ENCODE measurements around the gene CILP2.

CILP2 gene

GRCh38 chr19:19591133-19591825 is 53.2 kb downstream of the CILP2 start:
- peak overlapping the region; percentile 75 for H2AFZ ChIP-seq (ENCODE audit: low read length, unreplicated experiment)
- no peaks in the 10 kb centered on the region for H3K36me3 ChIP-seq (ENCODE audit: insufficient read depth, low read length)
- no peaks in the 10 kb centered on the region for H3K27me3 ChIP-seq (ENCODE audit: insufficient read depth, low read length)
- H3K4me3 ChIP-seq (ENCODE audit: low read depth, low read length) = peak overlapping the region; percentile 53; the same call in 1 of the 2 replicates
- H3K79me2 ChIP-seq (ENCODE audit: control insufficient read depth, insufficient read depth, low read length, unreplicated experiment) = no peaks in the 10 kb centered on the region
- peak overlapping the region; percentile 93 for H3K27ac ChIP-seq (ENCODE audit: low read depth, low read length)
- H3K4me1 ChIP-seq (ENCODE audit: control insufficient read depth, insufficient read depth, low read length, unreplicated experiment) = peaks cover 20% of the 10 kb centered on the region

GRCh38 chr19:19592690-19593089 is 54.6 kb downstream of the CILP2 start:
- H3K4me1 ChIP-seq (ENCODE audit: control insufficient read depth, insufficient read depth, low read length, unreplicated experiment) = peaks cover 20% of the 10 kb centered on the region
- H3K27ac ChIP-seq (ENCODE audit: low read depth, low read length) = no peak overlapping the region

GRCh38 chr19:19594381-19594780 is 56.3 kb downstream of the CILP2 start:
- Histone ChIP-seq H3K79me2 (ENCODE audit: control insufficient read depth, insufficient read depth, low read length, unreplicated experiment) (no peaks in the 10 kb centered on the region), H3K27me3 (ENCODE audit: insufficient read depth, low read length) (no peaks in the 10 kb centered on the region), H2AFZ (ENCODE audit: low read length, unreplicated experiment) (no peak overlapping the region), H3K27ac (ENCODE audit: low read depth, low read length) (no peak overlapping the region), H3K4me1 (ENCODE audit: control insufficient read depth, insufficient read depth, low read length, unreplicated experiment) (peaks cover 20% of the 10 kb centered on the region), H3K4me3 (ENCODE audit: low read depth, low read length) (no peak overlapping the region), H3K36me3 (ENCODE audit: insufficient read depth, low read length) (no peaks in the 10 kb centered on the region)

More at GRCh38 chr19:19592690-19593089, 54.6 kb downstream of the CILP2 start:
- H2AFZ ChIP-seq (ENCODE audit: low read length, unreplicated experiment) = no peak overlapping the region
- no peak overlapping the region for H3K4me3 ChIP-seq (ENCODE audit: low read depth, low read length)
- H3K27me3 ChIP-seq (ENCODE audit: insufficient read depth, low read length) = no peaks in the 10 kb centered on the region
- no peaks in the 10 kb centered on the region for H3K36me3 ChIP-seq (ENCODE audit: insufficient read depth, low read length)
- no peaks in the 10 kb centered on the region for H3K79me2 ChIP-seq (ENCODE audit: control insufficient read depth, insufficient read depth, low read length, unreplicated experiment)

GRCh38 chr19:19595171-19595701 is 57.2 kb downstream of the CILP2 start:
- H3K27ac ChIP-seq (ENCODE audit: low read depth, low read length) = peak overlapping the region; percentile 62
- H3K27me3 ChIP-seq (ENCODE audit: insufficient read depth, low read length) = no peaks in the 10 kb centered on the region
- H3K79me2 ChIP-seq (ENCODE audit: control insufficient read depth, insufficient read depth, low read length, unreplicated experiment) = no peaks in the 10 kb centered on the region
- peaks cover 20% of the 10 kb centered on the region for H3K4me1 ChIP-seq (ENCODE audit: control insufficient read depth, insufficient read depth, low read length, unreplicated experiment)
- H3K36me3 ChIP-seq (ENCODE audit: insufficient read depth, low read length) = no peaks in the 10 kb centered on the region
- no peak overlapping the region for H2AFZ ChIP-seq (ENCODE audit: low read length, unreplicated experiment)
- no peak overlapping the region for H3K4me3 ChIP-seq (ENCODE audit: low read depth, low read length)
